Smooth muscle cell (in vitro differentiated cells): ENCODE data around the gene PPFIA1. TPM values are rescaled to one million over a fixed set of nuclear protein-coding genes. Genes with fewer than 3 reads are reported as not detected.
"Not testable (repeated sequence)": the region's sequence is repeated elsewhere in the genome, so short reads cannot be mapped to it uniquely, and the experiment has no call there.

Experiments
- DNase-seq: peaks from one replicate; lab custom pipeline; 2025; ENCODE audit not compliant: unreplicated experiment; lab: John Stamatoyannopoulos, UW
- H2AFZ ChIP-seq: fragments of 200-600 bp; sonication (generic); 2 replicates; pipeline ENCODE4 v1.6.0; 2016; ENCODE audit warnings: antibody characterized with exemption, low read depth, mild to moderate bottlenecking
- H3F3A ChIP-seq: fragments of 200-600 bp; sonication (generic); 2 replicates; pipeline ENCODE4 v1.6.0; 2017; ENCODE audit warnings: antibody characterized with exemption, low read depth
- H3K27ac ChIP-seq: fragments of 200-600 bp; sonication (generic); 2 replicates; pipeline ENCODE4 v1.5.1; 2016; ENCODE audit warnings: low read depth, mild to moderate bottlenecking
- H3K27me3 ChIP-seq: fragments of 200-600 bp; sonication (generic); 2 replicates; pipeline ENCODE4 v1.6.1; 2016; ENCODE audit warnings: low read depth, mild to moderate bottlenecking
- H3K36me3 ChIP-seq: fragments of 200-600 bp; sonication (generic); 2 replicates; pipeline ENCODE4 v1.5.1; 2016; ENCODE audit warnings: low read depth
- H3K4me1 ChIP-seq: fragments of 200-600 bp; sonication (generic); 2 replicates; pipeline ENCODE4 v1.5.1; 2016; ENCODE audit warnings: low read depth
- H3K4me2 ChIP-seq: fragments of 200-600 bp; sonication (generic); 2 replicates; pipeline ENCODE4 v1.6.0; 2016; ENCODE audit warnings: mild to moderate bottlenecking
- H3K4me3 ChIP-seq: fragments of 200-600 bp; sonication (generic); 2 replicates; pipeline ENCODE4 v1.5.1; 2016; ENCODE audit warnings: mild to moderate bottlenecking
- H3K79me2 ChIP-seq: fragments of 200-600 bp; sonication (generic); 2 replicates; pipeline ENCODE4 v1.6.0; 2016; ENCODE audit warnings: low read depth, mild to moderate bottlenecking
- H3K9ac ChIP-seq: fragments of 200-600 bp; sonication (generic); 2 replicates; pipeline ENCODE4 v1.6.0; 2016; ENCODE audit warnings: low read depth
- H3K9me3 ChIP-seq: fragments of 200-600 bp; sonication (generic); replicated peaks from 2 replicates; pipeline ENCODE4 v1.5.1; 2016; ENCODE audit warnings: low read depth
- H4K20me1 ChIP-seq: fragments of 200-600 bp; sonication (generic); 2 replicates; pipeline ENCODE4 v1.6.0; 2016; ENCODE audit warnings: low read depth
- WGBS: methylation state at CpG from one replicate; pipeline ENCODE4 v1.1.7; 2016; ENCODE audit warnings: low lambda C conversion rate; 5-methylcytosine and 5-hydroxymethylcytosine counted together
- polyA plus RNA-seq: library from polyadenylated mRNA; unstranded; fragments of >200 nt; fragmentation: Nextera tagmentation; extraction: Ambion mirVana; gene quantifications from 2 replicates; pipeline ENCODE4 v1.2.1, GENCODE V29; 2016
- total RNA-seq: library from RNA; depleted of rRNA; stranded (reverse); fragments of >200 nt; gene quantifications from 2 replicates; pipeline ENCODE4 v1.2.3, GENCODE V29; 2014
- TF ChIP-seq, protein P1 (sequence below): fragments of 200-600 bp; sonication (generic); IDR thresholded peaks from 2 replicates; pipeline ENCODE4 v1.5.1; 2017; ENCODE audit warnings: borderline replicate concordance, mild to moderate bottlenecking, antibody characterized with exemption; ENCODE audit not compliant: insufficient read depth, poor library complexity, severe bottlenecking

The PPFIA1 gene
- total and polyA plus RNA-seq, 2 experiments from 2014 or later, result 23.8 to 48.2 TPM

DNA sequence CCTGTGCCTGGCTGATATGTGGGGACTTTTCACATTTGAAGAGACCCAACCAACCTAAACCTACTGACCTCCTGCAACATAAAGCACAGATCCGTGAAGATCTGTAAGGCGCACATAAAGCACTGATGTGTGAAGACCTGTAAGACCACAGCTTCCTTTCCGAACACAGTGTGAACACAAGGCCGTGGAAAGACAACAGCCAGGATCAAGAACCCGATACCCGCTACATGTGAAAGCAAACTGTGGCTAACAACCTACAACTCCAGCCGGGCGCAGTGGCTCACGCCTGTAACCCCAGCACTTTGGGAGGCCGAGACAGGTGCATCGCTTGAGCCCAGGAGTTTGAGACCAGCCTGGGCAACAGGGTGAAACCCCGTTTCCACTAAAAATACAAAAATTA lies 17.6 kb upstream of the PPFIA1 start:
- Histone ChIP-seq H4K20me1 (no peaks in the 10 kb centered on the region), H3K9ac (no peak overlapping the region), H3K79me2 (no peaks in the 10 kb centered on the region), H3F3A (no peaks in the 10 kb centered on the region), H3K27me3 (no peaks in the 10 kb centered on the region), H2AFZ (no peak overlapping the region), H3K4me3 (no peak overlapping the region), H3K36me3 (no peaks in the 10 kb centered on the region), H3K4me2 (no peak overlapping the region), H3K9me3 (no peaks in the 10 kb centered on the region), H3K27ac (no peak overlapping the region), H3K4me1 (no peaks in the 10 kb centered on the region)
- DNase-seq, result no peak
- 96% methylated on average over 12 of the region's 12 CpGs for WGBS
- TF ChIP-seq, protein P1, sequence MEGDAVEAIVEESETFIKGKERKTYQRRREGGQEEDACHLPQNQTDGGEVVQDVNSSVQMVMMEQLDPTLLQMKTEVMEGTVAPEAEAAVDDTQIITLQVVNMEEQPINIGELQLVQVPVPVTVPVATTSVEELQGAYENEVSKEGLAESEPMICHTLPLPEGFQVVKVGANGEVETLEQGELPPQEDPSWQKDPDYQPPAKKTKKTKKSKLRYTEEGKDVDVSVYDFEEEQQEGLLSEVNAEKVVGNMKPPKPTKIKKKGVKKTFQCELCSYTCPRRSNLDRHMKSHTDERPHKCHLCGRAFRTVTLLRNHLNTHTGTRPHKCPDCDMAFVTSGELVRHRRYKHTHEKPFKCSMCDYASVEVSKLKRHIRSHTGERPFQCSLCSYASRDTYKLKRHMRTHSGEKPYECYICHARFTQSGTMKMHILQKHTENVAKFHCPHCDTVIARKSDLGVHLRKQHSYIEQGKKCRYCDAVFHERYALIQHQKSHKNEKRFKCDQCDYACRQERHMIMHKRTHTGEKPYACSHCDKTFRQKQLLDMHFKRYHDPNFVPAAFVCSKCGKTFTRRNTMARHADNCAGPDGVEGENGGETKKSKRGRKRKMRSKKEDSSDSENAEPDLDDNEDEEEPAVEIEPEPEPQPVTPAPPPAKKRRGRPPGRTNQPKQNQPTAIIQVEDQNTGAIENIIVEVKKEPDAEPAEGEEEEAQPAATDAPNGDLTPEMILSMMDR, result no peak

GRCh38 chr11:70255477-70256116 lies 14.9 kb upstream of the PPFIA1 start:
- no peaks in the 10 kb centered on the region for H3K9me3 ChIP-seq
- no peaks in the 10 kb centered on the region for H3K79me2 ChIP-seq
- TF ChIP-seq, protein P1, result no peak
- no peaks in the 10 kb centered on the region for H3F3A ChIP-seq
- no peak overlapping the region for H2AFZ ChIP-seq
- H3K9ac ChIP-seq, result no peak overlapping the region
- H3K4me1 ChIP-seq, result no peaks in the 10 kb centered on the region
- no peaks in the 10 kb centered on the region for H3K27me3 ChIP-seq
- H3K27ac ChIP-seq, result no peak overlapping the region
- H3K36me3 ChIP-seq, result no peaks in the 10 kb centered on the region
- H3K4me3 ChIP-seq, result no peak overlapping the region
- no peak overlapping the region for H3K4me2 ChIP-seq
- no peaks in the 10 kb centered on the region for H4K20me1 ChIP-seq
- DNase-seq, result no peak
- 83% methylated on average over 12 of the region's 12 CpGs for WGBS

GRCh38 chr11:70259077-70259476 lies 11.4 kb upstream of the PPFIA1 start:
- not testable (repeated sequence) for H3K79me2 ChIP-seq, H3K36me3 ChIP-seq, H2AFZ ChIP-seq, H4K20me1 ChIP-seq, H3K4me1 ChIP-seq, H3K4me2 ChIP-seq, H3K27me3 ChIP-seq, H3K9me3 ChIP-seq, H3K9ac ChIP-seq, DNase-seq, H3K4me3 ChIP-seq, H3F3A ChIP-seq, H3K27ac ChIP-seq
- 91% methylated on average over 2 of the region's 2 CpGs for WGBS

DNA sequence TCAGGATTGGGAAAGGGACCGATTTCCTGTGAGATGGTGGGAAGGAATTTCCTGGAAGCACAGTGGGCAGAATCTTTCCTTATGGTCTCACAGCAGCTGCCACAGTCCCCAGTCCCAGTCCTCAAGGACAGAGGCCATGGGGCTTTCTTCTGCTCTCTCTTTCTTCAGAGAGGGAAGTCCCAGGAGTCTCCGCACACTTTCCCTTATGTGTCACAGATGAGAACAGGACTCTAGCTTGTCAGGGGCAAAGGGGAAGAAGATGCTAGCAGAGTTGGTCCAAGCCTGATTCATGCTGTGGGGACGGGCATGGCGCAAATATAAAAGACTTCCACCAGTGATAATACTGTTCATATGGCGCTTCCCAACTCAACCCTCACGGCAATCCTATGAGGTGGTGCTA lies 7.5 kb upstream of the PPFIA1 start:
- H3K27me3 ChIP-seq, result no peaks in the 10 kb centered on the region
- H2AFZ ChIP-seq, result no peak overlapping the region
- WGBS, result 92% methylated on average over 6 of the region's 6 CpGs
- H3K4me3 ChIP-seq, result no peak overlapping the region
- no peak overlapping the region for H3K27ac ChIP-seq
- no peaks in the 10 kb centered on the region for H3K79me2 ChIP-seq
- H3K9me3 ChIP-seq, result no peaks in the 10 kb centered on the region
- H3F3A ChIP-seq, result no peaks in the 10 kb centered on the region
- TF ChIP-seq, protein P1, result no peak
- no peak overlapping the region for H3K4me2 ChIP-seq
- H3K36me3 ChIP-seq, result no peaks in the 10 kb centered on the region
- no peak for DNase-seq
- H4K20me1 ChIP-seq, result no peaks in the 10 kb centered on the region
- no peak overlapping the region for H3K9ac ChIP-seq
- H3K4me1 ChIP-seq, result no peaks in the 10 kb centered on the region
